NCI-H345 (cell line): ENCODE measurements around the gene GALR3.
"Not testable (repeated sequence)": the region's sequence is repeated elsewhere in the genome, so short reads cannot be mapped to it uniquely, and the experiment has no call there.

Experiments
- DNase-seq: peaks from one replicate; lab custom pipeline; 2025; lab: John Stamatoyannopoulos, UW

Gene GALR3, protein sequence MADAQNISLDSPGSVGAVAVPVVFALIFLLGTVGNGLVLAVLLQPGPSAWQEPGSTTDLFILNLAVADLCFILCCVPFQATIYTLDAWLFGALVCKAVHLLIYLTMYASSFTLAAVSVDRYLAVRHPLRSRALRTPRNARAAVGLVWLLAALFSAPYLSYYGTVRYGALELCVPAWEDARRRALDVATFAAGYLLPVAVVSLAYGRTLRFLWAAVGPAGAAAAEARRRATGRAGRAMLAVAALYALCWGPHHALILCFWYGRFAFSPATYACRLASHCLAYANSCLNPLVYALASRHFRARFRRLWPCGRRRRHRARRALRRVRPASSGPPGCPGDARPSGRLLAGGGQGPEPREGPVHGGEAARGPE

DNA sequence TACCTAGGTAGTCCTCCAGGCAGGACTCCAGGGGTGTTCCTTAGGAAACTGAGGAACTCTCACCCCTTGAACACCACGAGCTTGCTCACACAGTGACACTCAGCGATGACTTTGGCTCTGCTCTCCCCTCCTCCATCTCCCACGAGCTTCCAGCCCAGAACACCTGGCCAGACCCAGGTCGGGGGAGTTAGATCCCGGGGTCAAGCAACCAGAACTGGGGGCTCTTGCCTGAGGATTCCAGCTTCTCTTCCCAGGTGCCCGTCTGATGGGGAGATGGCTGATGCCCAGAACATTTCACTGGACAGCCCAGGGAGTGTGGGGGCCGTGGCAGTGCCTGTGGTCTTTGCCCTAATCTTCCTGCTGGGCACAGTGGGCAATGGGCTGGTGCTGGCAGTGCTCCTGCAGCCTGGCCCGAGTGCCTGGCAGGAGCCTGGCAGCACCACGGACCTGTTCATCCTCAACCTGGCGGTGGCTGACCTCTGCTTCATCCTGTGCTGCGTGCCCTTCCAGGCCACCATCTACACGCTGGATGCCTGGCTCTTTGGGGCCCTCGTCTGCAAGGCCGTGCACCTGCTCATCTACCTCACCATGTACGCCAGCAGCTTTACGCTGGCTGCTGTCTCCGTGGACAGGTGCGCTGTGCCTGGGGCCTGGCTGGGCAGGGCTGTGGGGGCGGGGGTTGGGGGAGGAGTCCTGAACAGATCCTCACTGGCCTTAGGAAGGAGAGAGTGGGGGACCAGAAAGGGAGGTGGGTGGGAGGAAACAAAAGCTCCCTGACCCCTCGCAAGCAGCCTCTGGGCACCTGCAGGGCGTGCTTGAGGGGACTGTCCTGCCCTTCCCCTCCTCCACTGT lies at the start of gene GALR3:
Gene GALR3, plus strand, starts transcription at position 249 of the 852 bp plus-strand sequence. Its CDS starts 25 bp downstream, at position 274.
- peak; percentile 15 for DNase-seq

GRCh38 chr22:37774728-37775127 lies 48.5 kb upstream of the GALR3 start:
- no peak for DNase-seq

DNA sequence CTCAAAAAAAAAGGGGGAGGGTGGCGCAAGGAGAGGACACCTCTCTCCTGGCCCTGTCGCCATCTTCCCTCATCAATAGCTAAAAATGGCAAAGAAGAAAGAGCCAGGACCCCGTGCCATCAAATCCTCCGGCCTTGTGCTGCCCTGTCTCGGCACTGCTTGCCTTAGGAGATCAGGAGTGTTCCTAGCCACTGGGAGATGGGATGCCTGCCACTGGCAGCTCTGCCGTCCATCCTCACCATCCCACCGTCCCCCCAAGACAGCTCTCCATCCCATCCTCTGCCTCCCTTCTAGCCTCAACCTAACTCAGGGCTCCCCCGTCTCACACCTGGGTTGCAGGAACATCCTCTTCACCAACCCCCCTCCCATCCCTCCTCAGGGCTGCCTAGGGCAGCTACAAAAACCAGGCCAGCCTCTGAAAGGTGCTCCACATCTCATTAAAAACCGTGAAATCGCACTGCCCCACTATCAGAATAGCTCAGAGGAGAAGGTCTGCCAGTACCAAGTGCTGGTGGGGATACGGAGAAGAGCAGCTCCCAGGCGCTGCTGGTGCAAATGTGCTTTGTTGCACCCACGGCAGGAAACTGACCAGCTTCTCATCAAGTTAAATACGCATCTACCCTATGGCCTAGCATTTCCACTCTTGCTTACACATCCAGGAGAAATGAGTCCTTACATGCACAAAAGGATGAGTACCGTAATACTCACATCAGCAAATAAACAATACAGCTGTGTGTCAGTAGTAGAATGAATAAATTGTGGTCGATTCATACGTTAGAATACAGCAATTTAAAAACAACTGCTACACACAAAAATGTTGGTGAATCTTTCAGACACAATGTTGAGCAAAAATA lies 47.2 kb upstream of the GALR3 start:
- no peak for DNase-seq

GRCh38 chr22:37776639-37777005 lies 46.6 kb upstream of the GALR3 start:
- no peak for DNase-seq

DNA sequence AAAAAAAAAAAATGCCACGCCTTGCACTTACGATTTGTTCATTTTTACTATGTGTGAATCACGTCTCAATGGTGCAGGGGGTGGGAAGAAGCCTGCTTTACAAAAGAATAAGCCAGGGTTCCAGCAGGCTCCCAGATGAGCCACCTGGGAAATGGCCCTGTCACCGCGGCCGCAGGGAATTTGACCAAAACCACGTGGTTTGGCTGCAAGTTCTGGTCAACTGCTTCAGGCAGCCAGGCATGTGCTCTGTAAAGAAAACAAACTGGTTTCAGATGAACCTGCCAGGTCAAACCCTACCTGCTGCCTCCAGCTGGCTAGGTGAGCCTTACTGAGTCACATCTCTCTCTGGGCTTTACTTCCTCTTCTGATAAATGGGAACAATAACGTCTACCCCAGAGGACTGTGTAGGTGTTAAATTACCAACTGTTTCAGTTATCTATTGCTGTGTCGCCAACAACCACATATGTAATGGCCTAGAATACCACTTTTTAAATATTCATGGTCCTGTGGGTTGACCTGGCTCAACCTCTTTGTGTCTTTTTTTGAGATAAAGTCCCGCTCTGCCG lies 46.0 kb upstream of the GALR3 start:
- DNase-seq, result peak; percentile 22

DNA sequence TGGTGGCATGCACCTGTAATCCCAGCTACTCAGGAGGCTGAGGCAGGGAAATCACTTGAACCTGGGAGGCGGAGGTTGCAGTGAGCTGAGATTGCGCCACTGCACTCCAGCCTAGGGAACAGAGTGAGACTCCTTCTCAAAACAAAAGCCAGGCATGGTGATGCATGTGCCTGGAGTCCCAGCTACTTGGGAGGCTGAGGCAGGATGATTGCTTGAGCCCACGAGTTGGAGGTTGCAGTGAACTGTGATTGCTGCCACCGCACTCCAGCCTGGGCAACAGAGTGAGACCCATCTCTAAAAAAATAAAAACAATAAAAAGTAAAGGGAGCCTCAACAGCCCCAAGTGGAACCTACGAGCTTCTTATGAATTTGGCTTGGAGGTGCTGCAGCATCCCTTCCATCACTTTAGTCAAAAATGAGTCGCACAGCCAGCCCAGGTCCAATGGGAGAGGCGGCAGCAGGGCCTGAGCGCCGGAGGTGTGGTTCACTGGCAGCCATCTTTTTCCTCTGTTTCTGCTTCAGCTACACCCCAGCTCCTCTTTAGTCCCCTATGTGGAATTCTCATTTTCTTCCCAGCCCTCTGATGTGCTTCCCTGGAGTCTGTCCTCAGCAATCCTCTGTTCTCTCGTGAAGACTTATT lies 44.7 kb upstream of the GALR3 start:
- no peak for DNase-seq

- no peak for DNase-seq
These were observed 41.6 kb upstream of the GALR3 start for GRCh38 chr22:37781434-37782059.

DNA sequence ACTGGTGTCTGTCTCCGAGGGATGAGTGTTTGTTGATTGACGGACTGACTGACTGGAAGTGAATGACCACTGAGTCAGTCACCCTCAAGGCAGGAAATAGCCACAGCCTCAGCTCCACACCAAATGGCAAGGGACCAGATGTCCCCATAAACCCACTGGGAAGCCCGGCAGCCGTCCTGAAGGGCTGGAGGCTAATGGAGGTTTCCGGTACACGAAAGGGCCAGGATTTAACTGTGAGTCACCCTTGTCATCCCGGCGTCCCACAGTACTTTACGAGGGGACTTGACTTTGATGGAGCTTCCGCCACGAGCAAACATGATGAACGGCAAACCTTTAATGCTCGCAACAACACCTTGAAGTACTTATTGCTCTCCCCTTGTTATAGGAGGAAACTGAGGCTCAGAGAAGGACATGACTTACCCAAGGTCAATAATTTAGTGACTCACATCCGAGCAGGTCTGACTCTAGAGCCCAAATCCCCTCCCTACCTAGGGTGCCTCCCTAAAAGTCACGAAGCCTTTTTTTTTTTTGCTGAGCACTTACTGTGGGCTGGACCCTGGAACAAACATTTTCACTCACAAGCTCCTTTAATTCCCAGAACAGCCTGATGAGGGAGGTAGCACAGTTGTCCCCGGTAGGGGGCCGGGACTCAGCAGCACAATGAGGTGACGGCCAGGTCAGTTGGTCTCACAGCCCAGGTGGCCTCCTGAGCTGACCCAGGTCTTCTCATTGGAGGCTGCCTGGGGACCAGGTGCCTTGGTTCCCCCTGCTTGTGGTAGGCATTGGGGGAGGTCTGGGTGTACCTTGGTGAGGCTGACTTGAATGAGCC lies 40.6 kb upstream of the GALR3 start:
- DNase-seq, result no peak

DNA sequence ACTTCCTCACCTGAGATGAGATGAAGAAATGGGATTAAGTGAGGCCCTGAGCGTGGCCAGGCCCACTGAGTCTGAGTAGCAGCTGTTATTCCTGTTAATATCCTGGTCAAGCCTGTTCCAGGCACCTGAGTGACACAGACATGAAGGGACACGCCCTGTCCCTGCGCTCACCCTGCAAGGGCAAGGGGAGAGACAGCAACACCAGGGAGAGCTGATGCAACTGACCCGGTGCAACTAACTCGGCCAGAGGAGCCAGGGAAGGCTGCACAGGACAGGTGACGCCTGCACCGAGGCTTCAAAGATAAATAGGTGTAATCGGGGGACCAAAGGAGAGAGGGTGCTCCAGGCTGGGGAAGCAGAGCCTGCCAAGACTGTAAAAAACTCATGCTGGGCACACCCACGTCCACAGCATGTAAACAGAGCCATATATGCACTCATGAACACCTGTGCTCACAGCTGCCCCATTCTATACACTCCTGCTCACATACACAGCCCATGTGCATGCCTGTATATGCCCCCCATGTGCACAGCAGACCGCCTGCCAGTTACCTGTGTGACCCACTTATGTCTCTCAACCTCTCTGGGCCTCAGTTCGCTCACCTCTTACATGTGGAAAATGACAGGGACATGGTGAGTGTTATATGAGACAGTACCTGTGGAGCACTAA lies 38.2 kb upstream of the GALR3 start:
- peak; percentile 33 for DNase-seq

GRCh38 chr22:37790234-37790633 lies 32.9 kb upstream of the GALR3 start:
- DNase-seq, result no peak

DNA sequence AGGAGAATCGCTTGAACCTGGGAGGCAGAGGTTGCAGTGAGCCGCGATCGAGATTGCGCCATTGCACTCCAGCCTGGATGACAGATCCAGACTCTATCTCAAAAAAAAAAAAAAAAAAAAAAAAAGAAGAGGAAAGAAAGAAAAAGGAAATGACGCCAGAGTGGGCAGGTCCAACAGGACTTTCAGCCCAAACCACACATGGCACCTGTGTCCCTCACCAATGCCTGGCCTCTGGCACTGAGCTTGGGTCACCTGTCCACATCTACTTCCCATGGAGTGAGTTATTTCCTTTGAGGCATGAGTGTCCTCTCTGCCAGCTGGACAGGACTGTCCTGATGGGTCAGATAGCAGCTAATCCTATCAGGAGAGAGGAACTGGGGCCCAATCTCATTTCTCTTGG lies 30.7 kb upstream of the GALR3 start:
- no peak for DNase-seq

DNA sequence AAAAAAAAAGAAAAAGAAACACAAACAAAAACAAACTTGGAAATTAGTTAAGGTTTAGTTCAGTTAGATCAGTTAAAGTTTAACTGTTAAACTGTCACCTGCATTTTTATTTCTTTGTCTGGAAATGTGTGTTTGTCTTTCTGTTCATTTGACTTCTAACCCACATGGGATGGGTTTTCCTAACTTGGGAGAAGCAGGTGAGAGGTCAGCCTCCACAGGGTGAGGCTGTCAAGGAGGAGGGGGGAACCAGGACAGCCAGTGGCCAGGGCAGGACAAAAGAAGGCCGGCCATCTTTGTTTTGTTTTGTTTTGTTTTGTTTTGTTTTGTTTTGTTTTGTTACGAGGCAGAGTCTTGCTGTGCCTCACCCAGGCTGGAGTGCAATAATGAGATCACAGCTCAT lies 28.8 kb upstream of the GALR3 start:
- no peak for DNase-seq

- no peak for DNase-seq
These were observed 27.1 kb upstream of the GALR3 start for GRCh38 chr22:37796079-37796478.

GRCh38 chr22:37797259-37797658 lies 25.9 kb upstream of the GALR3 start:
- not testable (repeated sequence) for DNase-seq

GRCh38 chr22:37797874-37798500 lies 25.2 kb upstream of the GALR3 start:
- no peak for DNase-seq

DNA sequence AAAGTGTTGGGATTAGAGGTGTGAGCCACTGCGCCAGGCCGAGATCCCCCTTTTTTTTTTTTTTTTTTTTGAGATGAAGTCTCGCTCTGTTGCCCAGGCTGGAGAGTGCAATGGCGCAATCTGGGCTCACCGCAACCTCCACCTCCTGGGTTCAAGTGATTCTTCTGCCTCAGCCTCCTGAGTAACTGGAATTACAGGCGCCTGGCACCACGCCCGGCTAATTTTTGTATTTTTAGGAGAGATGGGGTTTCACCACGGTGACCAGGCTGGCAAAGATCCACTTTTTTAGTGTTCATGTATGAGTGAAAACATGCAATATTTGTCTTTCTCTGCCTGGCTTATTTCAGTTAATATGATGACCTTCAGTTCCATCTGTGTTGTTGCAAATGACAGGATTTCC lies 23.2 kb upstream of the GALR3 start:
- DNase-seq, result not testable (repeated sequence)

GRCh38 chr22:37801946-37802309 lies 21.3 kb upstream of the GALR3 start:
- peak; percentile 16 for DNase-seq

GRCh38 chr22:37802310-37803194 lies 20.6 kb upstream of the GALR3 start:
- peak; percentile 64 for DNase-seq
